Ishikawa (cell line): ENCODE measurements around the gene MKRN1.

ENCODE experiments used
- CEBPB ChIP-seq: IDR thresholded peaks from 2 replicates; pipeline ENCODE4 v1.6.1; 2012
- CREB1 ChIP-seq: IDR thresholded peaks from 2 replicates; pipeline ENCODE4 v1.6.1; 2012; ENCODE audit warnings: low read depth
- EGR1 ChIP-seq: IDR thresholded peaks from 2 replicates; pipeline ENCODE4 v1.6.1; 2012
- EP300 ChIP-seq: IDR thresholded peaks from 2 replicates; pipeline ENCODE4 v1.6.1; 2012; ENCODE audit warnings: borderline replicate concordance
- NFIC ChIP-seq: IDR thresholded peaks from 2 replicates; pipeline ENCODE4 v1.6.1; 2012
- TAF1 ChIP-seq: IDR thresholded peaks from 2 replicates; pipeline ENCODE4 v1.6.1; 2012; ENCODE audit warnings: low read depth, mild to moderate bottlenecking
- TF ChIP-seq, protein P1 (sequence below): IDR thresholded peaks from 2 replicates; pipeline ENCODE4 v1.6.1; 2012

DNA sequence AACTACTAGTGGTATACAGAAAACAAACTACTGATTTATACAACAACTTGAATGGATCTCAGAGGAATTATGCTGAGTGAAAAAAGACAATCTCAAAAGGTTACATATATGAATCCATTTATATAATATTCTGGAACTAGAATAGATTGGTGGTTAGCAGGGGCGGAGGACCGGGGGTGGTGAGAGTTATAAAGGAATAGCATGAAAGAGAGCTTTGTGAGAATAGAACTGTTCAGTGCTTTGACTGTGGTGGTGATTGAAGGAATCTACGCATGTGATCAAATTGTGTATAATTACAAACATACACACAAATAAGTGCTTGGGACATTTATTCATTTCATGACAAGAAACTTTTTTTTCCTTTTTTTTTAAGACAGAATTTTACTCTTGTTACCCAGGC lies 55.8 kb downstream of the MKRN1 start:
- TF ChIP-seq EGR1: no peak
- TF ChIP-seq CEBPB: no peak
- no peak for TF ChIP-seq NFIC
- TF ChIP-seq CREB1: no peak
- no peak for TF ChIP-seq EP300
- no peak for TF ChIP-seq TAF1
- TF ChIP-seq, protein P1, sequence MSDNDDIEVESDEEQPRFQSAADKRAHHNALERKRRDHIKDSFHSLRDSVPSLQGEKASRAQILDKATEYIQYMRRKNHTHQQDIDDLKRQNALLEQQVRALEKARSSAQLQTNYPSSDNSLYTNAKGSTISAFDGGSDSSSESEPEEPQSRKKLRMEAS: no peak
